GM23338 (cell line): ENCODE data around the gene TM9SF4. TPM values are rescaled to one million over a fixed set of nuclear protein-coding genes. Genes with fewer than 3 reads are reported as not detected.

Source experiments
- ATAC-seq: fragments of 200-7000 bp; cut with Tn5 transposase; 3 replicates; pipeline ENCODE4 v1.9.1; 2020
- DNase-seq: peaks from one replicate; pipeline ENCODE4 v3.0.0-alpha.2; 2015; ENCODE audit warnings: low spot score
- H2AFZ ChIP-seq: fragments of 200-600 bp; sonication (generic); 2 replicates; pipeline ENCODE4 v1.8.0; 2016; ENCODE audit warnings: antibody characterized with exemption, mild to moderate bottlenecking, moderate library complexity
- H3F3A ChIP-seq: fragments of 200-600 bp; sonication (generic); replicated peaks from 2 replicates; pipeline ENCODE4 v1.8.0; 2017; ENCODE audit warnings: antibody characterized with exemption, mixed run types, low read depth
- H3K27ac ChIP-seq: fragments of 200-600 bp; sonication (generic); 2 replicates; pipeline ENCODE4 v1.6.1; 2016; ENCODE audit warnings: low read depth
- H3K27me3 ChIP-seq: fragments of 200-600 bp; sonication (generic); 2 replicates; pipeline ENCODE4 v1.8.0; 2016; ENCODE audit warnings: mild to moderate bottlenecking, mixed run types, moderate library complexity; ENCODE audit not compliant: insufficient read depth
- H3K36me3 ChIP-seq: fragments of 200-600 bp; sonication (generic); 2 replicates; pipeline ENCODE4 v1.8.0; 2016; ENCODE audit warnings: mild to moderate bottlenecking; ENCODE audit not compliant: insufficient read depth
- H3K4me1 ChIP-seq: fragments of 200-600 bp; sonication (generic); 2 replicates; pipeline ENCODE4 v1.8.0; 2016; ENCODE audit warnings: mild to moderate bottlenecking, moderate library complexity; ENCODE audit not compliant: insufficient read depth
- H3K4me2 ChIP-seq: fragments of 200-600 bp; sonication (generic); 2 replicates; pipeline ENCODE4 v1.7.1; 2017; ENCODE audit warnings: mixed run types
- H3K4me3 ChIP-seq: fragments of 200-600 bp; sonication (generic); 2 replicates; pipeline ENCODE4 v1.6.1; 2016; ENCODE audit warnings: mixed run types
- H3K79me2 ChIP-seq: fragments of 200-600 bp; sonication (generic); replicated peaks from 2 replicates; pipeline ENCODE4 v1.8.0; 2017; ENCODE audit warnings: mild to moderate bottlenecking; ENCODE audit not compliant: insufficient read depth
- H3K9me2 ChIP-seq: fragments of 200-600 bp; sonication (generic); 2 replicates; pipeline ENCODE4 v1.8.0; 2017; ENCODE audit not compliant: insufficient read depth
- H4K20me1 ChIP-seq: fragments of 200-600 bp; sonication (generic); replicated peaks from 2 replicates; pipeline ENCODE4 v1.8.0; 2017; ENCODE audit warnings: mild to moderate bottlenecking; ENCODE audit not compliant: insufficient read depth
- H3K27ac Mint-ChIP-seq: 2 replicates; pipeline ENCODE4 v1.8.0; 2020; ENCODE audit warnings: inconsistent platforms, mild to moderate bottlenecking, moderate library complexity, mixed read lengths
- H3K27me3 Mint-ChIP-seq: 3 replicates; pipeline ENCODE4 v1.8.0; 2022; ENCODE audit warnings: low read depth, mild to moderate bottlenecking, moderate library complexity, mixed read lengths, inconsistent platforms; ENCODE audit not compliant: insufficient read depth, poor library complexity
- H3K36me3 Mint-ChIP-seq: 3 replicates; pipeline ENCODE4 v1.8.0; 2021; ENCODE audit warnings: low read depth, mild to moderate bottlenecking, inconsistent platforms, moderate library complexity, mixed read lengths
- H3K4me1 Mint-ChIP-seq: 3 replicates; pipeline ENCODE4 v1.8.0; 2020; ENCODE audit warnings: mild to moderate bottlenecking, inconsistent platforms, mixed read lengths
- H3K4me3 Mint-ChIP-seq: 3 replicates; pipeline ENCODE4 v1.8.0; 2021; ENCODE audit warnings: moderate library complexity, mild to moderate bottlenecking, inconsistent platforms, mixed read lengths
- H3K9me3 Mint-ChIP-seq: 3 replicates; pipeline ENCODE4 v1.8.0; 2020; ENCODE audit warnings: moderate library complexity, mild to moderate bottlenecking, inconsistent platforms, mixed read lengths
- CREB1 ChIP-seq: fragments of 250-450 bp; sonication (Bioruptor Pico); IDR thresholded peaks from 2 replicates; pipeline ENCODE4 v1.5.0; 2020; ENCODE audit warnings: low read depth, mild to moderate bottlenecking, moderate library complexity
- CTCF ChIP-seq, 2 experiments: fragments of 200-600 bp in 1 of 2; sonication (generic) in 1 of 2; conservative IDR thresholded peaks; 2 replicates each; pipeline versions ENCODE4 v1.5.1 to v1.6.1; 2016 to 2017; ENCODE audit warnings: antibody characterized with exemption in 2 of 2, low read depth in 2 of 2, mild to moderate bottlenecking in 2 of 2, moderate library complexity in 1 of 2
- ETS1 ChIP-seq: IDR thresholded peaks from 2 replicates; pipeline ENCODE4 v1.6.1; 2016; ENCODE audit warnings: antibody characterized with exemption
- EZH2 ChIP-seq: fragments of 200-600 bp; sonication (generic); IDR thresholded peaks from one replicate; pipeline ENCODE4 v1.8.0; 2017; ENCODE audit warnings: antibody characterized with exemption, mild to moderate bottlenecking, low read depth; ENCODE audit not compliant: unreplicated experiment
- EZH2phosphoT487 ChIP-seq: fragments of 200-600 bp; sonication (generic); IDR thresholded peaks from one replicate; pipeline ENCODE4 v1.8.1; 2018; ENCODE audit warnings: antibody characterized with exemption; ENCODE audit not compliant: unreplicated experiment
- JUNB ChIP-seq: IDR thresholded peaks from one replicate; pipeline ENCODE4 v1.6.1; 2016; ENCODE audit warnings: antibody characterized with exemption; ENCODE audit not compliant: unreplicated experiment
- NANOG ChIP-seq: IDR thresholded peaks from 2 replicates; pipeline ENCODE4 v1.6.1; 2016; ENCODE audit warnings: antibody characterized with exemption, borderline replicate concordance
- POLR2AphosphoS5 ChIP-seq: IDR thresholded peaks from 2 replicates; pipeline ENCODE4 v1.6.1; 2016; ENCODE audit warnings: antibody characterized with exemption, low read depth
- REST ChIP-seq: IDR thresholded peaks from one replicate; pipeline ENCODE4 v1.6.1; 2018; ENCODE audit warnings: antibody characterized with exemption; ENCODE audit not compliant: unreplicated experiment
- STAT1 ChIP-seq: IDR thresholded peaks from one replicate; pipeline ENCODE4 v1.6.1; 2016; ENCODE audit warnings: antibody characterized with exemption; ENCODE audit not compliant: unreplicated experiment
- ZNF114 ChIP-seq: fragments of 250-450 bp; sonication (Bioruptor Pico); IDR thresholded peaks from 2 replicates; pipeline ENCODE4 v1.5.0; 2020; ENCODE audit warnings: mild to moderate bottlenecking, moderate library complexity
- ZNF331 ChIP-seq: fragments of 250-450 bp; sonication (Bioruptor Pico); IDR thresholded peaks from 2 replicates; pipeline ENCODE4 v1.5.0; 2020; ENCODE audit warnings: low read depth, mild to moderate bottlenecking, moderate library complexity
- ZNF462 ChIP-seq: fragments of 250-450 bp; sonication (Bioruptor Pico); IDR thresholded peaks from 2 replicates; pipeline ENCODE4 v1.5.0; 2020; ENCODE audit warnings: mild to moderate bottlenecking, moderate library complexity
- polyA plus RNA-seq: library from polyadenylated mRNA; unstranded; fragments of >200 nt; fragmentation: Nextera tagmentation; extraction: Ambion mirVana; gene quantifications from 2 replicates; pipeline ENCODE4 v1.2.1, GENCODE V29; 2016
- total RNA-seq: library from RNA; depleted of rRNA; stranded (reverse); fragments of >200 nt; shearing (Covaris generic); gene quantifications from 2 replicates; pipeline ENCODE4 v1.2.3, GENCODE V29; 2014

Gene TM9SF4
- total and polyA plus RNA-seq, 2 experiments from 2014 or later = 20.4 to 52.6 TPM

GRCh38 chr20:32098786-32099185 lies 10.7 kb upstream of the TM9SF4 start:
- peaks cover 4% of the 10 kb centered on the region for H3K27me3 Mint-ChIP-seq
- no peak for DNase-seq
- no peak overlapping the region for H3K4me3 Mint-ChIP-seq
- Histone ChIP-seq H3K4me2 (no peak overlapping the region), H3F3A (no peaks in the 10 kb centered on the region), H4K20me1 (no peaks in the 10 kb centered on the region), H2AFZ (no peak overlapping the region), H3K27ac (no peak overlapping the region), H3K27me3 (peaks cover 10% of the 10 kb centered on the region; the same call in 1 of the 2 replicates), H3K4me1 (no peaks in the 10 kb centered on the region), H3K36me3 (no peaks in the 10 kb centered on the region), H3K9me2 (0 out of 2 replicates have a peak, but pooled peaks cover 5% of the 10 kb centered on the region), H3K79me2 (no peaks in the 10 kb centered on the region), H3K4me3 (no peak overlapping the region)
- no peaks in the 10 kb centered on the region for H3K4me1 Mint-ChIP-seq
- no peaks in the 10 kb centered on the region for H3K36me3 Mint-ChIP-seq
- ATAC-seq = no peak
- TF ChIP-seq ZNF462 (CRISPR knock-in tag) (no peak), EZH2 (no peak), CREB1 (CRISPR knock-in tag) (no peak), EZH2phosphoT487 (no peak), CTCF (conservative IDR thresholded peaks at IDR 0.05; ENCODE audit: low read depth in 2 of 2) (no peak), REST (no peak), POLR2AphosphoS5 (no peak), STAT1 (no peak), ETS1 (no peak), ZNF114 (CRISPR knock-in tag) (no peak), JUNB (no peak), ZNF331 (no peak), NANOG (no peak)
- no peak overlapping the region for H3K27ac Mint-ChIP-seq
- no peaks in the 10 kb centered on the region for H3K9me3 Mint-ChIP-seq
